ENCODE results near the gene DSP.

The DSP gene

DNA sequence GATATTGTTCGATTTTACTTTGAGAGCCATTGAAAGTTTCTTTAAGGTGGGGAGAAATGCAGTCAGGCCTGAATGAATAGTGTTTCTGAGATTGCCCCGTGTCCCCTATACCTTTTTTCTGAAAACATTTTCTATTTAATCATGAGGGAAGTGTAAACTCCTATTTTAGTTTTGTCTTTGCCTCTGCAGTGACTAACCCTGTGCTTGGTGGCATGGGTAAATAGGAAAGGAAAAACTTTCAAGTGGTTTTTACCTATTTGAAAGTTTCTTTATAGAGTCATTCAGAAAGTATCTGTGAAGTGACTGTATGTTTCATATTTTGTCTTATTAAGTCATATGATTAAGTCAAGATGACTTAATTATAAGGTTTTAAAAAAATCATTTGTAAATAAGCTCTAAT, 63.0 kb downstream of the DSP start:
- no peak for DNase-seq (ENCODE audit: low read depth)

DNA sequence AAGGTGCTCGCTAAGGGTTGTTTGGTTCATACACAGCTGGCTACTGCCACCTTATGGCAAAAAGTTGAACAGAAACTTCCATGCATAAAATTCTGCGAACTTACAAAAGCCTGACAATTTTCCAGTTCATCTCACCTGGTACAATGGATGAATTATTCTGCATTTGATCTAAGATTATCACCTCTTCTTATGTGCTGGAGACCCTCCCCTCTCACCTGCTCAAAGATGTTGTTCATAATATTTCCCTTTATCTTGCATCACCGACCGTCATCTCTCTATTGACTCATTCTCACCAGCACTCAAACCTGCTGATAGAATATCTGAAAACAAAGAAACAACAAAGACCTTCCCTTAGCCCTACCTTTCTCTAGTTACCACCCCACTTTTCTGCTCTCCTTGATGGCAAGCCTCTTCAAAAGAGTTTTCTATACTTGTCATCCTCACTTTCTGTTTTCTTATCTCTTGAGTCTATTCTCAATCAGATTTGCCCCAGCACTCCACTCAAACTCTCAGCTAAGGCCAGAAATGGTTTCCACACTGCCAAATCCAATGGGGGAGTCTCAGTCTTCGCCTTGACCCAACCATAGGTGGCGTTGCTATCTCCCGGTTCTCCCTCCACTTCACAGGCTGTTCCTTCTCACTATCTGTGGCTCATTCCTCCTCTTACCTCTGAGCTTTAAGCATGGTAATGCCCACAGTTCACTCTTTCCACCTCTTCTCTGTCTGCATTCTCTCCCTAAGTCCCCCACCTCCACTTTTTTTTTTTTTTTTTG, 74.3 kb downstream of the DSP start:
- peak; percentile 69 for DNase-seq (ENCODE audit: low read depth)

DNA sequence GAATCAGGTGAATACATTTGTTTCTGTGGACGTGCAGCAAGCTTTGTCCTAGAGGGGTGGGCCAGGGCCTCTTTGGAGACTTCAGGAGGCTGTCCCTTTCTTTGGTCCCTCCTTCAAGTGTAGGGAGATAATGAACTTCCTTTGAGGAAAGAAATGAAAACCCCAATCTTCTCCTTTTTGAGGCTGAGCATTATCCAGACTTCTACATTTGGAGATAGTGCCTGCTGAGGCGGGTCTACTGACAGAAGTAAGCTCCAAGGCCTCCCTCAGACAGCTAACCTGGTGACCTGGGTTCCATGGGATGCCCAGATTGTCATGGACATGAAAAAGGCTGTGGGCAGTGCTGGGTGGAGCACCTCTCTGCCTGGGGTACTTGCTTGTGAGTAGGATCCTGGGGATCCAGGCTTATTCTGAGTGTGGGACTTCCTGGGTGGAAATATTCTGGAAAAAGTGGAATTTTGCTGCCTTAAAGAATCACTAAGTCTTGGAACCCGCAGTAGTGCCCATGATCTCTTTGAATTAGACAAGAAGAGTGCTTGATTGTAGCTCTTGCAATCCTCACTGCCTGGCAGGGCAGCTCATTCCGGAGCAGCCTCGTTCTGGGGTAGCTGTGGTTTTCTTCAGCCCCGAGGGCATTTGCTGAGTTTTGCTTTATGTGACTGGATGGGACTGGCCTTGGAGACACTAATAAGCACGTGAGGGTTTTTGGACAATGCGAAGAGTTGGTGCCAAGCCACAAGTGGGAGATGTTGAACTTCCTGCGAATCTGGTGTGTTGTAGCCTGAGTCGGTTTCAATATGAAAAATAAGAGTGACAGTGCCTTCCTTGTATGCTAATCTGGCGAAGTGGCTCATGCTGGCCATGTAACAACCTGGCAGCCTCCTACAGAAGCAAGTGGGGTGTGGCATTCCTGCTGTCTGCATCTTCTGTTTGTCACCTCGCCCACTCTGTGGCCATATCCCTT, 76.6 kb downstream of the DSP start:
- peak; percentile 78 for DNase-seq (ENCODE audit: low read depth)

DNA sequence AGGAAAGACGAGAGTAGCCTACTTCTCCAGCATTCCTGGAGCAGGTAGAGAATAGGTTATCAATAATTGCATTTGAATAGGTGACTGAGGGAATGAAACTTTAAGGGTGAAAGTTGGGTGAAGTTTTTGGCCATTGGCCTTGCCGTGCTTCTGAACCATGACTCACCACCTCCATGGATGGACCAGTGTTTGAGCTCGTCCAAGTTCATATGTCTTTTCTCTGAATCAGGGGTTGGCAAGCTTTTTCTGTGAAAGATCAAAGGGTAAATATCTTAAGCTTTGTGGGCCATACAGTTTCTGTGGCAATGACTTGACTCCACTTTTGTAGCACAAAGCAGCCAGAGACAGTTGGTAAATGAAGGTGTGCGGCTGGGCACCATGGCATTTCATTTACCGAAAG, 80.3 kb downstream of the DSP start:
- no peak for DNase-seq (ENCODE audit: low read depth)

DNA sequence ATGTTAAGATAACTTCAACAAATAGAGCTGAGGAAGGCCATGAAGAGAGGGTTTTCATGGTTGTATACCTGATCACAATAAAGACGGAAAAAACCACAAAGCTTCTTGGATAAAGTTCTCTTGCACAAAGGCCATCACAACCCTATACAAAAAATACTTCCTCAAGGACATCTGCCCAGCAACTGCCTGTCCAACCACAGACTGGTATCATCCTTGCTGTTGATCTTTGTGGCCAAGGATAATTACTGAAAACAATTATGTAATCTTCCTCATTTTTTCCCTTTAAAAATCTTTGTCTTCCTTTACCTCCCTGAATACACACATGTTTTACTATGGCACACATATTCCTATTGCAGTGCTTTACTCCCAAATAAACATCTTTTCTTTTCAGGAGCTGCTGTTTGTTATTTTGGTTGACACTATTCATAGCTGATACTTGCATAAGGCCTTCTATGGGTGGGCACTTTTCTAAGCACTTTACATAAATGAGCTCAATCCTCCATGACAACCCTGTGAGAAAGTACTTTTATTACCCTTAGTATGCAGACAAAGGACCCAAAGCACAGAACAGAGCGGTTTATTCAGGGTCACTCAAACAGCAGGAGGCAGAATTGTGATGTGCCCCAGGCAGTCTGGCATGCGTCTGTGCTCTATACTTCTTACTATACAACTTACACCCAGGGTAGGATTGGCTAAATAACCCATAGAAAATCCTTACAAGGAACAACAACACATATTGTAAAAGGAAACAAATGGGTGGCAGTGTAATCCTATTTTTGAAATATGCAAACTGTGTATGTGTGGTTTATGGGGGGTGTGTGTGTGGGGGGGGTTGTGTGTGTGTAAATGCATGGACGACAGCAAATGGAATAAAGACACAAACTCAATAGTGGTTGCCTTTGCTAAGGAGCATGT, 83.6 kb downstream of the DSP start:
- DNase-seq (ENCODE audit: low read depth): no peak

DNA sequence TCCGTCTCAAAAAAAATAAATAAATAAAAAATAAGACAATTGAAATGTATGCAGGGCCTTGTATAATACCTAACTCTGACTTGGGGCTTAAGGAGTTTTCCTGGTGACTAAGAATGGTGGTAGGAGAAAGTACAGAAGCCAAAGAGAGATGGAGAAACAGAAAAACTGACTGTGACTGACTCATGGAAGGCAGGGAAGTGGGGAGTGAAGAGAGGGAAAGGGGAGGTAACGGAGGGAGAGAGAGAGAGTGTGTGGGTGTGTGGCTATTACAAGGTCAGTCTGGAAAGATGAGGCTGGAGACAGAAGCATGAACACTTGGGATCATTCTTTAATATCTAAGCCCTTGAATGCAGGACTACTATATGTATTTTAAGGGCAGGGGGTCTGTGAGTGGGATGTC, 87.0 kb downstream of the DSP start:
- DNase-seq (ENCODE audit: low read depth): peak; percentile 51

DNA sequence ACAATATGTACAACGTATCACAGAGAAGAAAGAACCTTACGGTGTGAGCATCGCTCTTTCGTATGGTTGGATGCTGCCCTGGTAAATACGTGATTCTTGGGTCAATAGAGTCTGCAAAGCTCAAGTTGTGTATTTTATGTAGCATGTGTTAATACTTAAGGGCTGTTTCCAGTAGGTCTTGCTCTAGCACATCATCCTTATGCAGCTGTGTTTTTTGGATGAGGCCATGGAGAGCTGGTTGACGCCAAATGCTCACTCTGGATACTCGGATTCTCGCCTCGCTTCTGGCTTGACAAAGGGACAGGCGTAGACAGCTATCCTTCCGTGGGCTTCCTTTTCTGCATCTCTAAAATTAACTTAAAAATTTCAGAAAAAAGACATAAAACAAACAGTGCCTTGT, 87.4 kb downstream of the DSP start:
- DNase-seq (ENCODE audit: low read depth): no peak

DNA sequence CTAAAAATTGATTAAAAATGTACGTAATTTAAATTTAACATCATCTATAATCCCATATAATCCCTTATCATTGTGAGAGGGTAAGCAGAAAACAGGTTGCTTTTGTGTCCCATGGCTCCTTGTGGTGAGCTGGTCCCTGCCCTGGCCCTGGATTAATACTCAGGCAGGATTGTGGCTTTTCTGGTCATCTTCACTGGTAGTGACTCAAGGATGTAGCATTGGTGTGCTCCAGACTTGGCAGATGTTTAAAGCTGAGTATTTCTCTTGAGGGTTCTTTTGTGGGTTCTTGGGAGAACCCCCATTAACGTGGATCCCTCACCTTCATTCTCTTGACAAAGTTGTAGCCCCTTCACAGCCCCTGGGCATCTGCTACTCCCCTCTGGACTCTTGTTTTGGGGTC, 87.8 kb downstream of the DSP start:
- DNase-seq (ENCODE audit: low read depth): peak; percentile 28

DNA sequence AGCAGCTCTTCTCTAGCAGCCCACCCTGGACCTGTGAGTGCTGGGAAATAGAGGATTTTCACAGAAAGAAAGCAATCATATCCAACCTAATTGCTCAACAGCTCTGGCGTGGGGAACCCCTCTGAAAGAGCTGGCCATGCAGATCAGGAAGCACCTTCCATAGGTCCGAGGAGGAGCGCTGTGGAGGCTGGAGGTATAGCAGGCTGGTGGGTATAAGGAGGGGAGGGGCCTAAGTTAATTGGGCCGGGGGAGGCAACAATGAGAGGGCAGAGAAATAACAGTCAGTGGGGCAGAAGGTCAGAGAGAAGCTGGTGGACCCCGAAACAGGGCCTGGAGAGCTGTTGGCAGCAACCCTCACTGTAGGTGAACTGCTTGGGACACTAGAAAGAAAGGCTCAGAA, 89.3 kb downstream of the DSP start:
- DNase-seq (ENCODE audit: low read depth): no peak

DNA sequence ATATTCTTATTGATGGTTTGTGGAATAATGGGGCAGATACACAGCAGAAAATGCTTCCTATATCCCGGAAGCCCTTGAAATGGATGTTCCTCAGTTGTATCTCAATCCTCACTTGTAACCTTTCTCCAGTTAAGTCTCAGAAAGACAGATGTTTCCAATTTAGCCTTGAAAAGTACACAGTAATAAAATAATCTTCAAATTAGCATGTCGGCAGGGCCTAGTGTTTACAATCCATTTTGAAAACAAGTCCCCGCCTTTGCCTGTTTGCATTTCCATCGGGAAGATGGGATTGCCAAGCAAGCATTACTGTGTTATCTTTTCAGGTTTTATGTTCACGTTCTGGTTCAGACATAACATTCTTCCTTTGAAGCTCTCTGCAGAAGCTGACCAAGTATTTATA, 90.0 kb downstream of the DSP start:
- no peak for DNase-seq (ENCODE audit: low read depth)

DNA sequence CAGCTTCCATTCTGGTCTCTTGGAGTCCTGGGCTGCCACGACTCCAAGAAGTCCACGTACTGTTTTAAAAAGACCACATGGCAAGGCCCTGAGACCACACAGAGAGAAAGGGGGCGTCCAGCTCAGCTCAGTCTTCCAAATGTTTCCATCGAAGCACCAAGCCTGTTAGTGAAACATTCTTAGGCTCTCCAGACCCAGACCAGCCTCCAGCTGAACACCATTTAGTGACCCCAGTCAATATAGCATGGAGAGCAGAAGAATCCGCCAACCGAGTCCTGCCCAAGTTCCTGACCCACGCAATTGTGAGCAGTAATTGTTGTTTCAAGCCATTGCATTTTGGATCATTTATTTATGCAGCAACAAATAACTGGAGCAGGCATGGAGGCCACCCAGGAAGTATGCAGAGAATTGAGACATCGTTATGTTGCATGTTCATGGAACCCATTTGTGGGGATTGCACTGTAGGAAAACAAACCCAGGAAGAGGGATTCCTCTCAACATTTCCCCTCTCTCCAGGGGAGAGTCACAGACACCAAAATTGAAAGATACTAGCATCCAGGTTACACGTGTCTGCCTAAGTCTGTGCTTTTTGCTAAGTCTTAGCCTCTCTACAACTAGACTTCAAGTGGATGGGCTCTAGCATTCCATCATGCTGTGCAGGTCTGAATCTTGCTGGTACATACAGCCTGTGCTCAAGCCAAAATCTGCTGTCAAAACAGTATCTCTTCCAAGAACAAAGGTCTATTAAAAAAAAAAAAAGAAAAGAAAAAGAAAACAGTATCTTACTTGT, 91.2 kb downstream of the DSP start:
- DNase-seq (ENCODE audit: low read depth): no peak

DNA sequence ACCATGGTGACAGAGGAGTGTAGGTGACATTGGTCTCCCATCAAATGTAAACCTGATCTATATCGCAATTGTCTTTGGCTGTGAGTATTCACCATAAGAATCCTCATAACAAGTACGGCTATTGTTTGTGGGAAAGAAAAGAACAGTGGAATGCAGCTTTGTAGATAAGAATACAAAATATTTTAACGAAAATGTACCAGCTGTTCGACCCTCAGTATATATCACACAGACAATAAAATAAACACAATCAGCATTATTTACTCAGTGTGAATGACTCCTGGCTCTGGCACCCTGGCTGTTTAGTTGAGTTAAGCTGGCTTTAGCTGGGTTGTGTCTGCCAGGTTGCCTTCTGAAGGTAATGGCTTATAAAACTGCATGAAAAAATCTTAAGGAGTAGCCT, 91.9 kb downstream of the DSP start:
- DNase-seq (ENCODE audit: low read depth): no peak

DNA sequence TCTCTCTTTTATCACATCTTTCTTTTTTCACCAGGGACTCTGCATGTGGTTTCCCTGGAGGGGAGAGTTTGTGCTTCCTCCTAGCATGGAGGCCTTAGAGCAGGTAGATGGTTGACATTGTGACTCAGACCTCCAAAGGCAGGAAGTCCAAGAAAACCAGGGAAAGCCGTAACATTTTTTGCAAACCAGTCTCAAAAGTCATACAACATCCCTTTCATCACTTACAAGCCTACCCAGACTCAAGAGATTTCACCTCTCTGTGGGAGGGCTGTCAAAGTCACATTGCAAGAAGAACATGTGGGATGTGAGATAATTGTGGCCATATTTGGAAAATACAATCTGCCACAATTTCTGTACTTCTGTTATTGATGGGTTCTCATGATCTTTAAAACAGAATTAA, 94.7 kb downstream of the DSP start:
- DNase-seq (ENCODE audit: low read depth): no peak
